GM19455 (cell line): ENCODE data around the gene FLNC.

Experiments used
- ATAC-seq: cut with Tn5 transposase; IDR thresholded peaks from one replicate; pipeline ENCODE4 v1.9.1; 2021; ENCODE audit not compliant: unreplicated experiment

The FLNC gene

DNA sequence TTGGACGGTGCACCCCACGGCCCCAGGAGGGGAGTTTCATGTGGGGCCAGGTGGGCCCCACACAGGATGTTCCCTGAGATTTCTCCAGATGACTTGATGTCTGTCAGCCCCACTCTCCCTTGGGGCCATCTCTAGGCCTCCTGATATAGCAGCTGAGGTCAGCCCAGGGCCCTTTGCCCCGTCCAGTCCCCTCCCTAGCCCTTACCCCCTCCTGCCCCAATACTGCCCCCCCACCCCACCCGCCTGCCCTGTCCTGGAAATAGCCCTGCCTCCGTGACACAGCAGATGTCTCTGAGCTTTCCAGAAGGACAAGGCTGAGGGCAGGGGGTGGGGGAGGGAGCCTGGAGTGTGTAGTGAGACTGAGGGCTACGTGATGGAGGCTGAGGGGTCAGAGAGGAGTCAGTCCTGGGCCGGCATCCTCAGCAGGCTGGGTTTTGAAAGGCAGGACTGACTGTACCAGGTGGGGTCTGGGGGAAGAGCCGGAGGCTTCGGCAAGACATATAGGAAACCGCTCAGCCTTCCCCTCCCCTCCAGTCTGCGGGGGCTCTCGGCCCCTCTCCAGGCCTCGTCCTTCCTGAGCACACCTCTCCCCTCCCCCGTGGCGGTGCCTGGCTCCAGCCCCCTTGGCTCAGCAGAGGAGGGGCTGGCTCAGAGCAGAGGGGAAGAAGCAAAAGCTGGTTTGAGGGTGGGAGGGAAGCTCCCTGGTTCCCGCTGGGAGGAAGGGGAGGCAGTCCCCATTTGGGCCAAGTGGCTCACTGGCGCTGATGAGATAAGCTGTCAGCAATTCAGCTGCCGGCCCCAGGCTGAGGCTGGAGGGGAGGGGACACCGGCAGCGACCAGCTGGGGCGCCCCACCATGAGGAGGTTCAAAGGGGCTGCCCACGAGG, 2.0 kb downstream of the FLNC start:
- no peak for ATAC-seq

- no peak for ATAC-seq
Measured at GRCh38 chr7:128832880-128833147, 2.6 kb downstream of the FLNC start.

GRCh38 chr7:128833148-128833945, 3.1 kb downstream of the FLNC start:
- no peak for ATAC-seq

DNA sequence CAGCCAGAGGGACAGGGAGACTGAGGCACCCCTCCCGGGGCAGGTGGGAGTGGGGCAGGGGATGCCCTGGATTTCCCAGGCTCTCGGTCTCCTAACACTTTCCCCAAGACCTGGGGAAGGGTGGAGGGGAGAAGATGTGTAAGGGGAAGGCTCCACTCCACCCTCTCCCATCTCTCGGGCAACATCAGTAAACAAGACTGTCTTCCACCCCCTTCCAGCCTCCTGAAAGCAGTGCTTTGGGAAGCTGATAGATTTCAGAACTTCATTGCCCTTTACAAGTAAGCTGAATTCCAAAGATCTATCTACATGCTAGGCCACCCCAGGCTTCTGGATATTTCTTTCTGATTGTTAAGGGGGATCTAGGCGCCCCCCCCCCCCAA, 3.7 kb downstream of the FLNC start:
- ATAC-seq, result no peak

GRCh38 chr7:128835231-128835751, 5.1 kb downstream of the FLNC start:
- ATAC-seq, result no peak

GRCh38 chr7:128835790-128836641, 5.8 kb downstream of the FLNC start:
- ATAC-seq, result no peak

- ATAC-seq, result no peak
Measured at GRCh38 chr7:128836729-128837348, 6.6 kb downstream of the FLNC start.

DNA sequence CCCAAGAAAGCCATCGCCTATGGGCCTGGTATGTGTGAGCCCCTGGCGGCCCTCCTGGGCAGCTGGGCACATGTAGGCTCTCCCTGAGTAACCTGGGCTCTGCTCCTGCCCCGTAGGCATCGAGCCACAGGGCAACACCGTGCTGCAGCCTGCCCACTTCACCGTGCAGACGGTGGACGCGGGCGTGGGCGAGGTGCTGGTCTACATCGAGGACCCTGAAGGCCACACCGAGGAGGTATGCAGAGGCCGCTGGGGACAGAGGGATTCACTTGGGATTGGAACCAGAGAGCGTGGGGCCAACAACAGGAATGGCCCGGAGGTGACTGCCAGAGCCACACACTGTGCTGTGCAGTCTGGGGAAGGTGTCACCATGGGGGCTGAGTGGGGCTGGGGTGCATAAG, 7.3 kb downstream of the FLNC start:
- ATAC-seq, result no peak

GRCh38 chr7:128838109-128838779, 8.0 kb downstream of the FLNC start:
- ATAC-seq, result no peak

GRCh38 chr7:128838981-128839731, 8.9 kb downstream of the FLNC start:
- ATAC-seq, result no peak

DNA sequence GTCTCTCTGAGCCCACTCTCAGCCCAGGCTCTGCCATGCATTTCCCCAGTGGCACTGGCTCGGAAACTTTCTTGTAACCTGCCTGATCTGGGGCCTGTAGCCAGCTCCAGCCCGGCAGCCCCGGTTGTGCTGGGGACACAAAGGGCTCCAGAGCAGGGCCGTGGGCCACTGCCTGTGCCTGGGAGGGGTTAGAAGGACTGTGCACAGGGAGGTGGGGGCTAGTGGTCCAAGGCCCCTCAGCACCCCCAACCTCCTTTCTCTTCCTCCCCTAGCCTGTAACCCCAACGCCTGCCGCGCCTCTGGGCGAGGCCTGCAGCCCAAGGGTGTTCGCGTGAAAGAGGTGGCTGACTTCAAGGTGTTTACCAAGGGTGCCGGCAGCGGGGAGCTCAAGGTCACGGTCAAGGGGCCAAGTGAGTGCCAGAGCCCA, 9.6 kb downstream of the FLNC start:
- ATAC-seq, result no peak

GRCh38 chr7:128840326-128841170, 10.3 kb downstream of the FLNC start:
- ATAC-seq, result no peak

- ATAC-seq, result no peak
Measured at GRCh38 chr7:128841171-128841690, 11.0 kb downstream of the FLNC start.

DNA sequence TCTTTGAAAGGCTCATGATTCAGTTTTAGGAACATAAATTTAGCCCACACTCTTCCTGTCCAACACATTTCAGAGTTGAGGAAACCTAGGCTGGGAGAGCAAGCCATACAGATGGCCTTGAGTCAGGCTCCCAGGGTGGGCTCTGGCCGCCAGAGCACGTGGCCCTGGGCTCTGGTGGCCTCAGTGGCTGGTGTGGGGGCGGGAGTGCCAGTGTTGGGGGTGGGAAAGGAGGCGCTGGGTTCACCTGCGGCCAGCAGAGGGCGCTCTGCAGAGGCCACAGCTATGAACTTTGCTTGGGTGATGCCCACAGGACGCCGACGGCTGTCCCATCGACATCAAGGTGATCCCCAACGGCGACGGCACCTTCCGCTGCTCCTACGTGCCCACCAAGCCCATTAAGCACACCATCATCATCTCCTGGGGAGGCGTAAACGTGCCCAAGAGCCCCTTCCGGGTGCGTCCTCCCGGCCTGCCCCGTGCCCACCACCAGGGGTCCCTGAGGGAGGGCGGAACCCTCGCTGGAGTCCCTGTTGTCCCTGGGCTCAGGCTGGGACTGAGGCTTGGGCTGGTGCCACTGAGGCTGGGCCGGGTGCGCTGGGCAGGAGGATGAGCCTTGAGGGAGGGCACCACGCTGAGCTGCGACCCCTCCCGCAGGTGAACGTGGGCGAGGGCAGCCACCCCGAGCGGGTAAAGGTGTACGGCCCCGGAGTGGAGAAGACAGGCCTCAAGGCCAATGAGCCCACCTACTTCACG, 11.9 kb downstream of the FLNC start:
- no peak for ATAC-seq

DNA sequence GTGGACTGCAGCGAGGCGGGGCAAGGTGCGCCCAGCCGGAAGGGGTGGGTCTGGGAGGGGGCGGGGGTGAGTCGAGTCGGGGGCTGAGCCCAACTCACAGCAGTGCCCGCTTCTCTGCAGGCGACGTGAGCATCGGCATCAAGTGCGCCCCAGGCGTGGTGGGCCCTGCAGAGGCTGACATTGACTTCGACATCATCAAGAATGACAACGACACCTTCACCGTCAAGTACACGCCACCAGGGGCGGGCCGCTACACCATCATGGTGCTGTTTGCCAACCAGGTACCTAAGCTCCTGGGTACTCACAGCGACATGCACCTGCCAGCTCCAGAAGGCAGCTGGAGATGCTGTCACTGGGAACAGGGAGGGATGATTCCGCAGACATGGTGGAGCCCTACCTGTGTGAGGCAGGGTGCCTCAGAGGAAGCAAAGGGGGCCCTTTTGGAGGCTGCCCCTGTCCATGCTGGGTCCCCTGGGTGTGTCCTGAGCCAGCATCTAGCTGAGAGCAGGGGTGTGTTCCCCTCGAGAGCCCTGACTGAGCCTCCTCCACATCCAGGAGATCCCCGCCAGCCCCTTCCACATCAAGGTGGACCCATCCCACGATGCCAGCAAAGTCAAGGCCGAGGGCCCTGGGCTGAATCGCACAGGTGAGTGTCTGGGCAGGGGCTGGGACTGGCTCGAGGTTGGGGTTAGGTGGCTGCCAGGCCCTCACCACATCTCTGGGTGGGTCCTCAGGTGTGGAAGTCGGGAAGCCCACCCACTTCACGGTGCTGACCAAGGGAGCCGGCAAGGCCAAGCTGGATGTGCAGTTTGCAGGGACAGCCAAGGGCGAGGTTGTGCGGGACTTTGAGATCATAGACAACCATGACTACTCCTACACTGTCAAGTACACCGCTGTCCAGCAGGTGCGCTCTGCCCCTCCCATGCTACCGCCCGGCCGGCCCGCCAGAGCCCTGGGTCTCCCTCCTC, 12.8 kb downstream of the FLNC start:
- ATAC-seq, result no peak

DNA sequence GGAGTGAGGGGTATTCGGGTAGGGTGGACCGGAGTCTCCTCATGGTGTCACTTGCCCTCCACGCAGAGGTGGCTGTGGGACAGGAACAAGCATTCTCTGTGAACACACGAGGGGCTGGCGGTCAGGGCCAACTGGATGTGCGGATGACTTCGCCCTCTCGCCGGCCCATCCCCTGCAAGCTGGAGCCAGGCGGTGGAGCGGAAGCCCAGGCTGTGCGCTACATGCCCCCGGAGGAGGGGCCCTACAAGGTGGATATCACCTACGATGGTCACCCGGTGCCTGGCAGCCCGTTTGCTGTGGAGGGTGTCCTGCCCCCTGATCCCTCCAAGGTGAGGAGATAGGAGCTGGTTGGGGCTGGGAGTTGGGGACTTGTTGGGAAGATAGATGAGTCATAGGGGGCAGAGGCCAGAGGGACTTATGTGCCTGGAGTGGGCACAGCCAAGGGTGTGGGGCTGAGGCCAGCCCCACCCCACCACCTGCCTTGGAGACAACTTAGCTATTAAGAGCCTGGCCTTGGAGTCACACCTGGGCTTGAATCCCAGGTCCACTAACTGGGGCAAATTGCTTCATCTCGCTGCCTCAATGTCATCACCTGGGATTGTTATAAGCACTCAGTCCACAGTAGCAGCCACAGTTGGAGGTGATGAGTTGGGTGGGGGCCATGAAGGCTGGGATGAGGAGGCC, 13.9 kb downstream of the FLNC start:
- ATAC-seq, result no peak
